Hepatocyte (in vitro differentiated cells): ENCODE data around the gene EPHB3. TPM values are rescaled to one million over a fixed set of nuclear protein-coding genes. Genes with fewer than 3 reads are reported as not detected.

Experiments
- DNase-seq: peaks from one replicate; pipeline ENCODE4 v3.0.0-alpha.2; 2016; ENCODE audit warnings: low spot score
- H2AFZ ChIP-seq: fragments of 200-600 bp; sonication (generic); 2 replicates; pipeline ENCODE4 v1.6.0; 2016; ENCODE audit warnings: antibody characterized with exemption, mild to moderate bottlenecking
- H3K27ac ChIP-seq: fragments of 200-600 bp; sonication (generic); 2 replicates; pipeline ENCODE4 v1.5.1; 2016; ENCODE audit warnings: mild to moderate bottlenecking
- H3K27me3 ChIP-seq: fragments of 200-600 bp; sonication (generic); 2 replicates; pipeline ENCODE4 v1.6.1; 2016
- H3K36me3 ChIP-seq: fragments of 200-600 bp; sonication (generic); replicated peaks from 2 replicates; pipeline ENCODE4 v1.5.1; 2016; ENCODE audit warnings: low read depth; ENCODE audit not compliant: insufficient read depth
- H3K4me1 ChIP-seq: fragments of 200-600 bp; sonication (generic); 2 replicates; pipeline ENCODE4 v1.5.1; 2016; ENCODE audit warnings: mild to moderate bottlenecking, moderate library complexity; ENCODE audit not compliant: insufficient read depth
- H3K4me2 ChIP-seq: fragments of 200-600 bp; sonication (generic); 2 replicates; pipeline ENCODE4 v1.6.0; 2016
- H3K4me3 ChIP-seq: fragments of 200-600 bp; sonication (generic); 2 replicates; pipeline ENCODE4 v1.5.1; 2016; ENCODE audit warnings: mild to moderate bottlenecking
- H3K79me2 ChIP-seq: fragments of 200-600 bp; sonication (generic); 2 replicates; pipeline ENCODE4 v1.6.0; 2017; ENCODE audit warnings: mild to moderate bottlenecking
- H3K9me2 ChIP-seq: fragments of 200-600 bp; sonication (generic); replicated peaks from 2 replicates; pipeline ENCODE4 v1.6.0; 2017; ENCODE audit warnings: mild to moderate bottlenecking; ENCODE audit not compliant: insufficient read depth
- H3K9me3 ChIP-seq: fragments of 200-600 bp; sonication (generic); 2 replicates; pipeline ENCODE4 v1.5.1; 2016; ENCODE audit warnings: low read depth, mild to moderate bottlenecking
- H4K20me1 ChIP-seq: fragments of 200-600 bp; sonication (generic); 2 replicates; pipeline ENCODE4 v1.6.0; 2016; ENCODE audit warnings: mild to moderate bottlenecking; ENCODE audit not compliant: insufficient read depth, poor library complexity, severe bottlenecking
- EZH2 ChIP-seq: fragments of 200-600 bp; sonication (generic); IDR thresholded peaks from 2 replicates; pipeline ENCODE4 v1.6.1; 2016; ENCODE audit warnings: antibody characterized with exemption, mild to moderate bottlenecking, borderline replicate concordance
- EZH2phosphoT487 ChIP-seq: fragments of 200-600 bp; sonication (generic); IDR thresholded peaks from one replicate; pipeline ENCODE4 v1.6.1; 2018; ENCODE audit warnings: antibody characterized with exemption, mild to moderate bottlenecking, low read depth, moderate library complexity; ENCODE audit not compliant: unreplicated experiment, severe bottlenecking
- WGBS: methylation state at CpG from one replicate; pipeline ENCODE4 v1.1.6; 2016; ENCODE audit warnings: low lambda C conversion rate; ENCODE audit errors: missing lambda C conversion rate; 5-methylcytosine and 5-hydroxymethylcytosine counted together
- polyA plus RNA-seq: library from polyadenylated mRNA; unstranded; fragments of >200 nt; fragmentation: Nextera tagmentation; extraction: Ambion mirVana; gene quantifications from 2 replicates; pipeline ENCODE4 v1.2.1, GENCODE V29; 2016
- total RNA-seq: library from RNA; depleted of rRNA; stranded (reverse); fragments of >200 nt; gene quantifications from 2 replicates; pipeline ENCODE4 v1.2.3, GENCODE V29; 2014
- TF ChIP-seq, protein P1 (sequence below): fragments of 200-600 bp; sonication (generic); IDR thresholded peaks from 2 replicates; pipeline ENCODE4 v1.5.1; 2016; ENCODE audit warnings: antibody characterized with exemption, mild to moderate bottlenecking; ENCODE audit not compliant: poor library complexity

EPHB3 gene
- total and polyA plus RNA-seq, 2 experiments from 2014 or later, result 11.0 to 22.0 TPM

GRCh38 chr3:184537885-184538665, 23.5 kb upstream of the EPHB3 start:
- Histone ChIP-seq H3K9me2 (no peaks in the 10 kb centered on the region), H3K79me2 (no peaks in the 10 kb centered on the region), H3K4me3 (no peak overlapping the region), H3K36me3 (no peaks in the 10 kb centered on the region), H3K27me3 (peaks cover 14% of the 10 kb centered on the region), H4K20me1 (no peaks in the 10 kb centered on the region), H3K4me1 (no peaks in the 10 kb centered on the region), H3K4me2 (no peak overlapping the region), H3K27ac (no peak overlapping the region), H3K9me3 (no peaks in the 10 kb centered on the region), H2AFZ (no peak overlapping the region)
- 69% methylated on average over 8 of the region's 8 CpGs for WGBS
- no peak for DNase-seq
- TF ChIP-seq EZH2 (no peak), EZH2phosphoT487 (no peak)
- TF ChIP-seq, protein P1, sequence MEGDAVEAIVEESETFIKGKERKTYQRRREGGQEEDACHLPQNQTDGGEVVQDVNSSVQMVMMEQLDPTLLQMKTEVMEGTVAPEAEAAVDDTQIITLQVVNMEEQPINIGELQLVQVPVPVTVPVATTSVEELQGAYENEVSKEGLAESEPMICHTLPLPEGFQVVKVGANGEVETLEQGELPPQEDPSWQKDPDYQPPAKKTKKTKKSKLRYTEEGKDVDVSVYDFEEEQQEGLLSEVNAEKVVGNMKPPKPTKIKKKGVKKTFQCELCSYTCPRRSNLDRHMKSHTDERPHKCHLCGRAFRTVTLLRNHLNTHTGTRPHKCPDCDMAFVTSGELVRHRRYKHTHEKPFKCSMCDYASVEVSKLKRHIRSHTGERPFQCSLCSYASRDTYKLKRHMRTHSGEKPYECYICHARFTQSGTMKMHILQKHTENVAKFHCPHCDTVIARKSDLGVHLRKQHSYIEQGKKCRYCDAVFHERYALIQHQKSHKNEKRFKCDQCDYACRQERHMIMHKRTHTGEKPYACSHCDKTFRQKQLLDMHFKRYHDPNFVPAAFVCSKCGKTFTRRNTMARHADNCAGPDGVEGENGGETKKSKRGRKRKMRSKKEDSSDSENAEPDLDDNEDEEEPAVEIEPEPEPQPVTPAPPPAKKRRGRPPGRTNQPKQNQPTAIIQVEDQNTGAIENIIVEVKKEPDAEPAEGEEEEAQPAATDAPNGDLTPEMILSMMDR, result no peak

- 77% methylated on average over 14 of the region's 14 CpGs for WGBS
These were observed 22.7 kb upstream of the EPHB3 start for GRCh38 chr3:184538666-184539431.

GRCh38 chr3:184539801-184540435, 21.7 kb upstream of the EPHB3 start:
- H3K4me1 ChIP-seq, result no peaks in the 10 kb centered on the region
- no peaks in the 10 kb centered on the region for H3K36me3 ChIP-seq
- no peak for DNase-seq
- H4K20me1 ChIP-seq, result no peaks in the 10 kb centered on the region
- H3K4me2 ChIP-seq, result no peak overlapping the region
- TF ChIP-seq, protein P1, result no peak
- TF ChIP-seq EZH2, result no peak
- no peak for TF ChIP-seq EZH2phosphoT487
- H3K27ac ChIP-seq, result no peak overlapping the region
- no peak overlapping the region for H2AFZ ChIP-seq
- peaks cover 14% of the 10 kb centered on the region for H3K27me3 ChIP-seq
- 76% methylated on average over 16 of the region's 16 CpGs for WGBS
- no peaks in the 10 kb centered on the region for H3K9me3 ChIP-seq
- no peak overlapping the region for H3K4me3 ChIP-seq
- no peaks in the 10 kb centered on the region for H3K9me2 ChIP-seq
- no peaks in the 10 kb centered on the region for H3K79me2 ChIP-seq

More at GRCh38 chr3:184538666-184539431, 22.7 kb upstream of the EPHB3 start:
- no peaks in the 10 kb centered on the region for H3K9me3 ChIP-seq
- H2AFZ ChIP-seq, result no peak overlapping the region
- H3K4me1 ChIP-seq, result no peaks in the 10 kb centered on the region
- H4K20me1 ChIP-seq, result no peaks in the 10 kb centered on the region
- H3K27ac ChIP-seq, result no peak overlapping the region
- no peaks in the 10 kb centered on the region for H3K79me2 ChIP-seq
- no peak overlapping the region for H3K4me3 ChIP-seq
- no peak for DNase-seq
- peaks cover 14% of the 10 kb centered on the region for H3K27me3 ChIP-seq
- TF ChIP-seq, protein P1, result no peak
- no peak for TF ChIP-seq EZH2
- TF ChIP-seq EZH2phosphoT487, result no peak
- no peaks in the 10 kb centered on the region for H3K36me3 ChIP-seq
- H3K9me2 ChIP-seq, result no peaks in the 10 kb centered on the region
- no peak overlapping the region for H3K4me2 ChIP-seq
